A673 (cell line): ENCODE measurements around the gene SRBD1.

Experiments
- EZH2 ChIP-seq: fragments of 200-600 bp; sonication (generic); IDR thresholded peaks from 2 replicates; pipeline ENCODE4 v1.6.1; 2017; ENCODE audit warnings: borderline replicate concordance, low read depth, mild to moderate bottlenecking, mixed read lengths, antibody characterized with exemption, low read length; ENCODE audit not compliant: poor library complexity, severe bottlenecking
- TF ChIP-seq, protein P1 (sequence below): fragments of 300-800, 200-600 bp; sonication (generic); conservative IDR thresholded peaks from 2 replicates; pipeline ENCODE4 v1.5.1; 2017; ENCODE audit warnings: low read depth, mild to moderate bottlenecking, antibody characterized with exemption, low read length, moderate library complexity, mixed read lengths

DNA sequence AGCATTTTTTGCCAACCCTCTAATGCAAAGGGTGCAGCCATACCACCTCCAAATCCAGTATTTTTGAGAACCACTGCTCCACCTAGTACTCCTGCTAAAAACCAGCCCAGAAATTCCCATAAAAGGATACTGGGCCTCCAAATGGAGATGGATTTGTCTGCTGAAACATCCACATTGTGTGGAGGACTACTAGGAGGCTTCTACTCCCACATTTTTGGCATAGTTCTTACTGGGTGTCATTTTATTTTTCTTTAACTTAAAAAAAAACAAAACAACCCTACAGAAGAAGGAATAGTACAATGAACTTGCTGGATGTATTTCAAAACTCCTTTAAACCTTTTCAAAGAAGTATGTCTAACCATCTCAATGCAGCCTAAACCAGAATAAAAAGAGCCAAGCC lies 219.2 kb downstream of the SRBD1 start:
- TF ChIP-seq, protein P1, sequence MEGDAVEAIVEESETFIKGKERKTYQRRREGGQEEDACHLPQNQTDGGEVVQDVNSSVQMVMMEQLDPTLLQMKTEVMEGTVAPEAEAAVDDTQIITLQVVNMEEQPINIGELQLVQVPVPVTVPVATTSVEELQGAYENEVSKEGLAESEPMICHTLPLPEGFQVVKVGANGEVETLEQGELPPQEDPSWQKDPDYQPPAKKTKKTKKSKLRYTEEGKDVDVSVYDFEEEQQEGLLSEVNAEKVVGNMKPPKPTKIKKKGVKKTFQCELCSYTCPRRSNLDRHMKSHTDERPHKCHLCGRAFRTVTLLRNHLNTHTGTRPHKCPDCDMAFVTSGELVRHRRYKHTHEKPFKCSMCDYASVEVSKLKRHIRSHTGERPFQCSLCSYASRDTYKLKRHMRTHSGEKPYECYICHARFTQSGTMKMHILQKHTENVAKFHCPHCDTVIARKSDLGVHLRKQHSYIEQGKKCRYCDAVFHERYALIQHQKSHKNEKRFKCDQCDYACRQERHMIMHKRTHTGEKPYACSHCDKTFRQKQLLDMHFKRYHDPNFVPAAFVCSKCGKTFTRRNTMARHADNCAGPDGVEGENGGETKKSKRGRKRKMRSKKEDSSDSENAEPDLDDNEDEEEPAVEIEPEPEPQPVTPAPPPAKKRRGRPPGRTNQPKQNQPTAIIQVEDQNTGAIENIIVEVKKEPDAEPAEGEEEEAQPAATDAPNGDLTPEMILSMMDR = no peak
- no peak for TF ChIP-seq EZH2
